GM12878 (cell line): ENCODE measurements around the gene BUD23.
A peak's percentile ranks its signal among the peaks of the same experiment; 100 is the strongest.

ENCODE experiments used
- CREB1 ChIP-seq: IDR thresholded peaks from 2 replicates; pipeline ENCODE4 v1.6.1; 2012; ENCODE audit warnings: low read depth, mild to moderate bottlenecking, inconsistent platforms
- HDAC2 ChIP-seq: fragments of 200-600 bp; sonication (generic); IDR thresholded peaks from 2 replicates; pipeline ENCODE4 v1.6.1; 2017
- POLR2A ChIP-seq: IDR thresholded peaks from 2 replicates; pipeline ENCODE4 v1.6.1; 2011; ENCODE audit warnings: low read depth, mild to moderate bottlenecking, low read length
- SMC3 ChIP-seq: IDR thresholded peaks from 2 replicates; pipeline ENCODE4 v1.6.1; 2011; ENCODE audit warnings: low read length, improper control_type of control experiment, borderline replicate concordance
- TF ChIP-seq, protein P1 (sequence below), 3 experiments: IDR thresholded peaks in 2 of 3; conservative IDR thresholded peaks in 1 of 3; 2 replicates each; pipeline ENCODE4 v1.5.1; 2011; ENCODE audit warnings: low read depth in 3 of 3, low read length in 3 of 3, mild to moderate bottlenecking in 3 of 3, control low read depth in 2 of 3, moderate library complexity in 2 of 3, inconsistent platforms in 1 of 3, mixed read lengths in 1 of 3; ENCODE audit not compliant: control insufficient read depth in 2 of 3, insufficient read depth in 1 of 3; ENCODE audit errors: extremely low read depth in 1 of 3

DNA sequence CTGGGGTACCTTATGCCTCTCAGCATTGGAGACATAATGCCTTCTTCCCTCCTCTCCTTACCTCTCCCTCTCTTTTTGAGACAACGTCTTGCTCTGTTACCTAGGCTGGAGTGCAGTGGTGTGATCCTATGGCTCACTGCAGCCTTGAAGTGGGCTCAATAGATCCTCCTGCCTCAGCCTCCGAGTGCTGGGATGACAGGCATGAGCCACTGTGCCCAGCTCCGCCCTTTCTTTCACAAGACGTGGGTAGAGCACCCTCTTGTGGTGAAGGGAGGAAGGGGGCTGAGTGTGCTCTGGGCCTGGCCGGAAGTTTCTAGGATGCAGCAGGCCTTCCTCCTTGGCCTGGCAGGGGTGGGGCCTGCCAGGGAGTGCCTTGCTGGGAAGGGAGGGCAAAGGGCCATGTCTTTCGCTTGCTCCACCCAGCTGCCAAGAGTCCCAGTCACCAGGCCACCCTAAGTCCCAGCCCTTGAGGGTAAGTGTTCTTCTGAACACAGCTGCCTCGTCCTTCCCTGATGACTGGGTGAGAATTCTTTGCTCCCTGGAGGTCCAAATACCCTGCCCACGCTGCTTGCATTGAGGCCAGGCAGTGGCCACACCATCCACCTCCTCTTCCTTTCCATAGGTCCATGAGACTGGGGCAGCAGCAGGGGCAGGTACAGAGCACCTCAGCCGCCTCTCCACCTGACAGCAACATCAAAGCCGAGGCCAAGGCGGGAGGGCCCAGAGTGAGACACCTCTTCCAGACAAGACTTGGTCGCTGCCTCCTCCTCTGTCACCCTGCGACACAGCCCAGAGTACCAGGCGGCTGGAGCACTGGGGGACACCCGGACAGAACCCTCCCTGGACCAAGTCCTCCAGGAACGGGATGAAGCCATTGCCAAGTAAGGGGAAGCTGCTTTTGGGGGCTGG lies 51.5 kb downstream of the BUD23 start:
- TF ChIP-seq, protein P1, sequence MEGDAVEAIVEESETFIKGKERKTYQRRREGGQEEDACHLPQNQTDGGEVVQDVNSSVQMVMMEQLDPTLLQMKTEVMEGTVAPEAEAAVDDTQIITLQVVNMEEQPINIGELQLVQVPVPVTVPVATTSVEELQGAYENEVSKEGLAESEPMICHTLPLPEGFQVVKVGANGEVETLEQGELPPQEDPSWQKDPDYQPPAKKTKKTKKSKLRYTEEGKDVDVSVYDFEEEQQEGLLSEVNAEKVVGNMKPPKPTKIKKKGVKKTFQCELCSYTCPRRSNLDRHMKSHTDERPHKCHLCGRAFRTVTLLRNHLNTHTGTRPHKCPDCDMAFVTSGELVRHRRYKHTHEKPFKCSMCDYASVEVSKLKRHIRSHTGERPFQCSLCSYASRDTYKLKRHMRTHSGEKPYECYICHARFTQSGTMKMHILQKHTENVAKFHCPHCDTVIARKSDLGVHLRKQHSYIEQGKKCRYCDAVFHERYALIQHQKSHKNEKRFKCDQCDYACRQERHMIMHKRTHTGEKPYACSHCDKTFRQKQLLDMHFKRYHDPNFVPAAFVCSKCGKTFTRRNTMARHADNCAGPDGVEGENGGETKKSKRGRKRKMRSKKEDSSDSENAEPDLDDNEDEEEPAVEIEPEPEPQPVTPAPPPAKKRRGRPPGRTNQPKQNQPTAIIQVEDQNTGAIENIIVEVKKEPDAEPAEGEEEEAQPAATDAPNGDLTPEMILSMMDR (IDR thresholded peaks at IDR 0.05 in 2 of 3, conservative IDR thresholded peaks at IDR 0.05 in 1 of 3; ENCODE audit: control insufficient read depth in 2 of 3, extremely low read depth in 1 of 3, insufficient read depth in 1 of 3, low read depth in 3 of 3, low read length in 3 of 3) = peak; percentile 86 to 93 (median 89)
- TF ChIP-seq CREB1 = no peak; the same call in 1 of the 2 replicates
- TF ChIP-seq HDAC2 = no peak
- peak; percentile 49; the same call in 1 of the 2 replicates for TF ChIP-seq SMC3
- TF ChIP-seq POLR2A = no peak; the same call in 1 of the 2 replicates
